CD4-positive, alpha-beta T cell (primary cell): Measurements from ENCODE around the gene CXXC1. TPM values are rescaled to one million over a fixed set of nuclear protein-coding genes. Genes with fewer than 3 reads are reported as not detected.

Source experiments
- ATAC-seq: fragments of 200-7000 bp; cut with Tn5 transposase; one replicate; pipeline ENCODE4 v1.10.0; 2022; ENCODE audit warnings: mild to moderate bottlenecking; ENCODE audit not compliant: poor library complexity
- CTCF ChIA-PET: fragments of 350-600 bp; sonication (Branson Sonifier 250); formaldehyde crosslinking; loops from one replicate; lab custom pipeline; 2021; ENCODE audit warnings: antibody characterized with exemption, inconsistent platforms; lab: Charles Lee
- POLR2A ChIA-PET: fragments of 350-600 bp; sonication (Branson Sonifier 250); formaldehyde crosslinking; loops from one replicate; lab custom pipeline; 2021; ENCODE audit warnings: antibody characterized with exemption, inconsistent platforms; lab: Charles Lee
- DNase-seq, 14 experiments: peaks; one replicate each; pipeline ENCODE4 v3.0.0-alpha.2; 2013 to 2020; ENCODE audit warnings: mixed read lengths in 2 of 14
- H3K27ac ChIP-seq, 2 donors: one replicate each; pipeline versions ENCODE4 v1.5.1 to v1.7.0; 2013; ENCODE audit warnings: low read length in 2 of 2, low read depth in 1 of 2, mild to moderate bottlenecking in 1 of 2
- H3K27me3 ChIP-seq, 2 experiments: 1 replicate in 1 of 2; 2 replicates in 1 of 2; pipeline versions ENCODE4 v1.6.1 to v1.7.0; 2013; ENCODE audit warnings: low read length in 2 of 2, control low read depth in 1 of 2, mild to moderate bottlenecking in 1 of 2, moderate library complexity in 1 of 2; ENCODE audit not compliant: insufficient read depth in 2 of 2, control insufficient read depth in 1 of 2
- H3K36me3 ChIP-seq: one replicate; pipeline ENCODE4 v1.6.1; 2013; ENCODE audit warnings: low read length, control low read depth; ENCODE audit not compliant: insufficient read depth
- H3K4me1 ChIP-seq: one replicate; pipeline ENCODE4 v1.6.1; 2013; ENCODE audit warnings: low read length, control low read depth; ENCODE audit not compliant: insufficient read depth
- H3K4me3 ChIP-seq: one replicate; pipeline ENCODE4 v1.5.1; 2013; ENCODE audit warnings: mild to moderate bottlenecking, low read length, moderate library complexity
- H3K9me3 ChIP-seq, 2 experiments: 1 replicate in 1 of 2; 2 replicates in 1 of 2; pipeline versions ENCODE4 v1.6.1 to v1.7.0; 2013; ENCODE audit warnings: low read length in 2 of 2, mild to moderate bottlenecking in 2 of 2, control low read depth in 1 of 2, moderate library complexity in 1 of 2; ENCODE audit not compliant: control insufficient read depth in 1 of 2, insufficient read depth in 1 of 2
- H3K27ac Mint-ChIP-seq: one replicate; pipeline ENCODE4 v1.8.0; 2020; ENCODE audit warnings: mixed read lengths
- H3K27me3 Mint-ChIP-seq: one replicate; pipeline ENCODE4 v1.8.0; 2021; ENCODE audit warnings: mixed read lengths
- H3K36me3 Mint-ChIP-seq: one replicate; pipeline ENCODE4 v1.8.0; 2021; ENCODE audit warnings: low read depth, mixed read lengths
- H3K4me1 Mint-ChIP-seq: one replicate; pipeline ENCODE4 v1.8.0; 2021; ENCODE audit warnings: low read depth, mixed read lengths
- H3K4me3 Mint-ChIP-seq: one replicate; pipeline ENCODE4 v1.8.0; 2020; ENCODE audit warnings: mild to moderate bottlenecking, mixed read lengths
- H3K9me3 Mint-ChIP-seq: one replicate; pipeline ENCODE4 v1.8.0; 2020; ENCODE audit warnings: mixed read lengths
- intact Hi-C, 2 experiments: fragments of 100-400 bp; cut with DNase I in 1 of 2; cut with micrococcal nuclease in 1 of 2; formaldehyde crosslinking; loops; one replicate each; pipeline versions ENCODE4 v1.15.1 to v1.9.0; 2023 to 2025; cut with DNase I, micrococcal nuclease
- total RNA-seq, 174 experiments: library from RNA in 2 of 174; stranded (reverse) in 2 of 174; gene quantifications; one replicate each; pipeline ENCODE4 v1.2.3 and lab custom pipeline; 2021 to 2026
- TF ChIP-seq, protein P1 (sequence below): fragments of 200-600 bp; IDR thresholded peaks from one replicate; pipeline ENCODE4 v1.8.0; 2022; ENCODE audit warnings: antibody characterized with exemption, mild to moderate bottlenecking

The CXXC1 gene
- total RNA-seq, 2 experiments from 2014 or later, result 120 to 128 TPM

DNA sequence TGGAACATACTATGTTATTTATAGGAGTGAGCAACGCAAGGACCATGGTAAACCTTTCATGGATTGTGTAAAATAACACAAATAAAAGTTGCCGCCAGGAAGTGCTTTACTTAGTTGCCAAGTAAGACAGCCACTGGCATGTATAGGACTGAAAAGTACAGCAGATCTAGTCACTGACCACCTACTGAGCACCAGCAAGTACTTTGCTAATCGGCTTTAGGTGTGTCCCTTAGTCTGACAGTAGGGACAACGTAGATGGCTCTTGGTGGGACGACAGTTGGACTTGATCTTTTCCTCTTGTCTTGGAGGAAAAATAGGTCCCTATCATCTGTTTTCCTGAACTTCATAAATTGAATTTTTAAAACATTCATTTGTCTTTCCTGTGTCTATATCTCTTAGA lies 13.6 kb upstream of the CXXC1 start:
- H3K27me3 Mint-ChIP-seq, result peaks cover 59% of the 10 kb centered on the region
- H3K4me3 ChIP-seq, result no peak overlapping the region
- intact Hi-C loops, result loop anchor here in 1 of 2 experiments (10.0 kb wide), 1 partner anchor 574 kb away; the partner anchor contains the start of gene ME2
- H3K9me3 Mint-ChIP-seq, result peaks cover 3% of the 10 kb centered on the region
- peaks cover 11% of the 10 kb centered on the region for H3K4me1 Mint-ChIP-seq
- no peak overlapping the region for H3K27ac ChIP-seq
- H3K9me3 ChIP-seq, result peaks cover 4 to 9% of the 10 kb centered on the region in 2 experiments
- ATAC-seq (no peak), DNase-seq (no peak)
- CTCF ChIA-PET, result no interaction called here
- peaks cover 13% of the 10 kb centered on the region for H3K4me1 ChIP-seq
- no peaks in the 10 kb centered on the region for H3K36me3 Mint-ChIP-seq
- no peak overlapping the region for H3K4me3 Mint-ChIP-seq
- peaks cover 21% of the 10 kb centered on the region in 2 experiments for H3K27me3 ChIP-seq
- TF ChIP-seq, protein P1, sequence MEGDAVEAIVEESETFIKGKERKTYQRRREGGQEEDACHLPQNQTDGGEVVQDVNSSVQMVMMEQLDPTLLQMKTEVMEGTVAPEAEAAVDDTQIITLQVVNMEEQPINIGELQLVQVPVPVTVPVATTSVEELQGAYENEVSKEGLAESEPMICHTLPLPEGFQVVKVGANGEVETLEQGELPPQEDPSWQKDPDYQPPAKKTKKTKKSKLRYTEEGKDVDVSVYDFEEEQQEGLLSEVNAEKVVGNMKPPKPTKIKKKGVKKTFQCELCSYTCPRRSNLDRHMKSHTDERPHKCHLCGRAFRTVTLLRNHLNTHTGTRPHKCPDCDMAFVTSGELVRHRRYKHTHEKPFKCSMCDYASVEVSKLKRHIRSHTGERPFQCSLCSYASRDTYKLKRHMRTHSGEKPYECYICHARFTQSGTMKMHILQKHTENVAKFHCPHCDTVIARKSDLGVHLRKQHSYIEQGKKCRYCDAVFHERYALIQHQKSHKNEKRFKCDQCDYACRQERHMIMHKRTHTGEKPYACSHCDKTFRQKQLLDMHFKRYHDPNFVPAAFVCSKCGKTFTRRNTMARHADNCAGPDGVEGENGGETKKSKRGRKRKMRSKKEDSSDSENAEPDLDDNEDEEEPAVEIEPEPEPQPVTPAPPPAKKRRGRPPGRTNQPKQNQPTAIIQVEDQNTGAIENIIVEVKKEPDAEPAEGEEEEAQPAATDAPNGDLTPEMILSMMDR, result no peak
- no peaks in the 10 kb centered on the region for H3K36me3 ChIP-seq
- POLR2A ChIA-PET, result no interaction called here
- H3K27ac Mint-ChIP-seq, result no peak overlapping the region

DNA sequence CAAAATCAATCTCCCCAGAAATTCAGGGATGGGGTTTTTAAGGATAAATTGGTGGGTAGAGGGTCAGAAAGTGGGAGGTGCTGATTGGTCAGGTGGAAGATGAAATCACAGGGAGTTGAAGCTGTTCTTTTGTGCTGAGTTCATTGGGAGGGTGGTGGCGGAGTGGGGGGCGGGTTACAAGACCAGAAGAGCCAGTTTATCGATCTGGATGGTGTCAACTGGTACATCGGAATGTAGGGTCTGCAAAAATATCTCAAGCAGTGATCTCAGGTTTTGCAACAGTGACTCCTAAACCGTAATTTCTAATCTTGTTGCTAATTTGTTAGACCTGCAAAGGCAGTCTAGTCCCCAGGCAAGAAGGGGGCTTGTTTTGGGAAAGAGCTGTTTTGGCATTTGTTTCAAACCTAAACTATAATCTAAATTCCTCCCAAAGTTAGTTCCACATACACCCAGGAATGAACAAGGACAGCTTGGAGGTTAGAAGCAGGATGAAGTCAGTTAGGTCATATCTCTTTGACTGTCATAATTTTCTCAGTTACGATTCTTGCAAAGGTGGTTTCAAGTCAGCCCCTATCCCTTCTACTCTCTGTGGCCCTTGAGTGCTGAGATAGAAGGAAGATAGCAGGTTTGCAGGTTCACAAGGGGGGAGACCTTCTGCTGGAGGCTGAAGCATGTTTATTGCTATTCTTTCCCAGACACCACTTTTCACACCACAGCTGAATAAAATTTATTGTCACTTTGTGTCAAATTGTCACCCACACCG lies 12.3 kb upstream of the CXXC1 start:
- peaks cover 13% of the 10 kb centered on the region for H3K4me1 ChIP-seq
- H3K27me3 Mint-ChIP-seq, result peaks cover 54% of the 10 kb centered on the region
- no peaks in the 10 kb centered on the region for H3K36me3 ChIP-seq
- no peak overlapping the region for H3K27ac Mint-ChIP-seq
- ATAC-seq, result no peak
- H3K27ac ChIP-seq, result no peak overlapping the region
- ChIA-PET CTCF (no interaction called here), POLR2A (interaction anchor here (1.2 kb wide), 1 partner anchor 18 kb away, joined by 4 read pairs; the partner anchor contains the start of gene MBD1)
- H3K9me3 Mint-ChIP-seq, result no peaks in the 10 kb centered on the region
- no peak for DNase-seq
- H3K4me3 Mint-ChIP-seq, result peak overlapping the region; percentile 55
- TF ChIP-seq, protein P1, result no peak
- H3K9me3 ChIP-seq, result peaks cover 0 to 9% of the 10 kb centered on the region in 2 experiments
- H3K36me3 Mint-ChIP-seq, result no peaks in the 10 kb centered on the region
- H3K27me3 ChIP-seq, result peaks cover 21% of the 10 kb centered on the region in 2 experiments
- peaks cover 11% of the 10 kb centered on the region for H3K4me1 Mint-ChIP-seq
- no peak overlapping the region for H3K4me3 ChIP-seq
- intact Hi-C loops, result loop anchor here in 1 of 2 experiments (10.0 kb wide), 1 partner anchor 575 kb away; the partner anchor contains the start of gene ME2

DNA sequence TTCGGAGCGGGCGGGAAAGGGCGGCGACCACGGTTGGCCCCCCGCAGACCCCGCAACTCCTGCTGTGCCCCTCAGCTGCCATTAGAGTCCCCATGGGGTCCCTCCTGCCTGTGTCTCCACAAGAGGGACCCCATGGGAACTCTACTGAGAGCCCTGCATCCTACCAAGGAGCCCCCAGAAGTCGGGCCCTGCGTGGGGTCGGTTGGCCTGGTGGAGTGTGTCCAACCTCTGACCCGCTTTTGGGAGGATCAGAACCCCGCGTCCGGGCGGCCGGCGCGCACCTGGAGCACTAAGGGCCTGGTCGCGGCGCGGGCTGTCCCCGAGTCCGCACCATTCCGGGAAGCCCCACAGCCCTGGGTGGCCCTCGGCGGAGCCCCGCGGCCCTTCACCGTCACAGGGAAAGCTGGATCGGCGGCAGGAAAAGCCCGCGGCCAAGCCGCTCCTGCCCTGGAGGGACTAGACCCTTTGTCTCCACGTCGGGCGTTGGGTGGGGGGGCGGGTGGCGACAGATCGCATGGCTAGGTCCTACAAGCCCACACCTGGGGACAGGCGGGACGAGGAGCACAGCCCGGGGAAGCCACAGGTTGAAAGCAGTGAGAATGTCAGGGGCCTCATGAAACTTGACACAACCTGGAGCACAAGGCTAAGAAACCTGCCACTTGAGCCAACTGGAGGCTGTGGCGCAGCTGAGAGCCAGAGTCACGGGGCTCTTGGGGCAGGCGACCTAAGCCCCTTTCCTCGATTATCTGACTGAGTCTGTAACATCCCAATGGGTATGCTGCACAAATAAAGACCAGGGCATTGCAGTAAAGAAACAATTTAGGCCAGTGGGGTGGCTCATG lies 11.2 kb upstream of the CXXC1 start:
- ATAC-seq (no peak), DNase-seq (no peak)
- Histone ChIP-seq H3K4me3 (peak overlapping the region; percentile 51), H3K4me1 (peaks cover 13% of the 10 kb centered on the region), H3K27ac (no peak overlapping the region), H3K27me3 (peaks cover 19 to 21% of the 10 kb centered on the region in 2 experiments), H3K36me3 (no peaks in the 10 kb centered on the region), H3K9me3 (peaks cover 0 to 9% of the 10 kb centered on the region in 2 experiments)
- Mint-ChIP-seq H3K4me3 (peak overlapping the region; percentile 83), H3K36me3 (no peaks in the 10 kb centered on the region), H3K27me3 (peaks cover 48% of the 10 kb centered on the region), H3K4me1 (peaks cover 11% of the 10 kb centered on the region), H3K9me3 (no peaks in the 10 kb centered on the region), H3K27ac (no peak overlapping the region)
- TF ChIP-seq, protein P1, result no peak
- intact Hi-C loops, result no loop called here
- CTCF ChIA-PET, result no interaction called here
- POLR2A ChIA-PET, result interaction anchor here (0.8 to 1.1 kb wide), 3 partner anchors 9 to 17 kb away, joined by 3 to 6 read pairs (median 5); partner anchors contain the start of gene MBD1
